GM18870 (cell line): Measurements from ENCODE around the gene CDH4.

ENCODE experiments used
- ATAC-seq: cut with Tn5 transposase; IDR thresholded peaks from one replicate; pipeline ENCODE4 v1.9.1; 2021; ENCODE audit warnings: moderate library complexity; ENCODE audit not compliant: unreplicated experiment

CDH4 gene

GRCh38 chr20:61588411-61589385 lies 336.6 kb downstream of the CDH4 start:
- no peak for ATAC-seq

- ATAC-seq = no peak
Observed at GRCh38 chr20:61590236-61590635, 338.2 kb downstream of the CDH4 start.

- ATAC-seq = no peak
Observed at GRCh38 chr20:61593516-61593915, 341.5 kb downstream of the CDH4 start.

GRCh38 chr20:61594198-61594597 lies 342.1 kb downstream of the CDH4 start:
- no peak for ATAC-seq

- no peak for ATAC-seq
Observed at GRCh38 chr20:61595216-61595615, 343.2 kb downstream of the CDH4 start.

- no peak for ATAC-seq
Observed at GRCh38 chr20:61596687-61597330, 344.7 kb downstream of the CDH4 start.

GRCh38 chr20:61597996-61598395 lies 345.9 kb downstream of the CDH4 start:
- no peak for ATAC-seq

GRCh38 chr20:61598586-61598985 lies 346.5 kb downstream of the CDH4 start:
- ATAC-seq = no peak

- no peak for ATAC-seq
Observed at GRCh38 chr20:61599061-61599531, 347.0 kb downstream of the CDH4 start.

GRCh38 chr20:61599541-61599992 lies 347.5 kb downstream of the CDH4 start:
- no peak for ATAC-seq

- no peak for ATAC-seq
Observed at GRCh38 chr20:61600016-61600415, 348.0 kb downstream of the CDH4 start.

- ATAC-seq = no peak
Observed at GRCh38 chr20:61601361-61601760, 349.3 kb downstream of the CDH4 start.

- ATAC-seq = no peak
Observed at GRCh38 chr20:61601853-61602252, 349.8 kb downstream of the CDH4 start.

- no peak for ATAC-seq
Observed at GRCh38 chr20:61603715-61604114, 351.7 kb downstream of the CDH4 start.

- no peak for ATAC-seq
Observed at GRCh38 chr20:61604549-61604948, 352.5 kb downstream of the CDH4 start.

- no peak for ATAC-seq
Observed at GRCh38 chr20:61605283-61605682, 353.2 kb downstream of the CDH4 start.

GRCh38 chr20:61605862-61606557 lies 353.9 kb downstream of the CDH4 start:
- ATAC-seq = no peak

GRCh38 chr20:61608275-61609085 lies 356.4 kb downstream of the CDH4 start:
- ATAC-seq = no peak

GRCh38 chr20:61609461-61609860 lies 357.4 kb downstream of the CDH4 start:
- no peak for ATAC-seq

GRCh38 chr20:61611401-61612180 lies 359.5 kb downstream of the CDH4 start:
- no peak for ATAC-seq
